Calu3 (cell line): ENCODE measurements around the gene LYPD6. TPM values are rescaled to one million over a fixed set of nuclear protein-coding genes. Genes with fewer than 3 reads are reported as not detected.

Experiments used
- BruUV-seq: library from RNA; stranded (reverse); fragments of 400-500 nt; replicated peaks from 2 replicates; lab custom pipeline; 2021; lab: Mats Ljungman, UMichigan
- CTCF ChIA-PET: fragments of 300-600 bp; sonication (Branson Sonifier 250); formaldehyde crosslinking; loops from one replicate; lab custom pipeline; 2022; ENCODE audit warnings: antibody characterized with exemption; lab: Charles Lee
- DNase-seq: peaks from one replicate; pipeline ENCODE4 v3.0.0; 2022
- H3K27ac Mint-ChIP-seq: one replicate; pipeline ENCODE4 v1.8.0; 2022; ENCODE audit warnings: mixed read lengths; ENCODE audit not compliant: unreplicated experiment
- H3K27me3 Mint-ChIP-seq: one replicate; pipeline ENCODE4 v1.8.0; 2022; ENCODE audit warnings: mixed read lengths; ENCODE audit not compliant: unreplicated experiment
- H3K36me3 Mint-ChIP-seq: one replicate; pipeline ENCODE4 v1.8.0; 2022; ENCODE audit warnings: mild to moderate bottlenecking, moderate library complexity, mixed read lengths; ENCODE audit not compliant: insufficient read depth, unreplicated experiment
- H3K4me1 Mint-ChIP-seq: one replicate; pipeline ENCODE4 v1.8.0; 2022; ENCODE audit warnings: mild to moderate bottlenecking, low read depth, mixed read lengths; ENCODE audit not compliant: unreplicated experiment
- H3K4me3 Mint-ChIP-seq: one replicate; pipeline ENCODE4 v1.8.0; 2022; ENCODE audit warnings: mild to moderate bottlenecking, low read depth, moderate library complexity, mixed read lengths; ENCODE audit not compliant: unreplicated experiment
- H3K9me3 Mint-ChIP-seq: one replicate; pipeline ENCODE4 v1.8.0; 2022; ENCODE audit warnings: low read depth, mixed read lengths; ENCODE audit not compliant: unreplicated experiment
- intact Hi-C: fragments of 100-400 bp; cut with micrococcal nuclease; formaldehyde crosslinking; loops from one replicate; pipeline ENCODE4 v1.10.0; 2022; ENCODE audit not compliant: unreplicated experiment
- total RNA-seq: library from RNA; stranded (reverse); gene quantifications from 2 replicates; pipeline ENCODE4 v1.2.3, GENCODE V29; 2022
- TF ChIP-seq, protein P1 (sequence below): fragments of 200-600 bp; IDR thresholded peaks from one replicate; pipeline ENCODE4 v1.8.0; 2022; ENCODE audit warnings: antibody characterized with exemption; ENCODE audit not compliant: unreplicated experiment

Gene LYPD6
- total RNA-seq, 1 experiment from 2014 or later = 3.4 TPM

DNA sequence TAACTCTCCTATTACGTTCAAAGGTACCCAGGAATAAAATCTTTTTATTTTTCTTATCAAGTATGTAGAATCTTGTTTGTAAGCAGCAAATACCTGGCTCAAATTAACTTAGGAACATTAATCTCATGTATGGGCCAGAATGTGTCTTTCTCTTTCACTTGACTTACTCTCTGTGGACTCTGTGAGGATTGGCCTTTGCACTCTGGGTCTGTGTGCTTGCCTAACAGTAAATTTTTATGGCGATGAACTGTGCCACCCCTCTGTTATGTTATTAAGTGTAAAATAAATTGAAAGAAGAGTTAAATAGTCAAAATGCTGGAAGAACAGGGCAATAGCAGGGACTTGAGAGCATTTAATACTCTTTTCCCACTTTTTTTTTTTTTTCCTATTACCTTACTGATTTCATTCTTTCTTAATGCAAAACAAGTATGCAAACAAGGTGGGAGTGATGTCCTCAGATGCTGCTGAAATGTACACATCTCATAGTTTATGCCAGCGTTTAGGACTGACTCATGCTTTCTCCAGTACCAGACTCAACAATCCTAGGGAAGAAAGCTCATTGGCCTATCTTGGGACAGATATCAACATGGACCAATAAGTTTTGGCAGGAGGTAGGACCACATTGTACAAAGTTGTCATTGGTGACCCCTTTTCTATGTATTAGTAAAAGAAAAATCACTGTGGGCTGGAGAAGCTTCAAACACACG is 25.5 kb downstream of the LYPD6 start:
- no peak overlapping the region for H3K27ac Mint-ChIP-seq
- CTCF ChIA-PET = no interaction called here

DNA sequence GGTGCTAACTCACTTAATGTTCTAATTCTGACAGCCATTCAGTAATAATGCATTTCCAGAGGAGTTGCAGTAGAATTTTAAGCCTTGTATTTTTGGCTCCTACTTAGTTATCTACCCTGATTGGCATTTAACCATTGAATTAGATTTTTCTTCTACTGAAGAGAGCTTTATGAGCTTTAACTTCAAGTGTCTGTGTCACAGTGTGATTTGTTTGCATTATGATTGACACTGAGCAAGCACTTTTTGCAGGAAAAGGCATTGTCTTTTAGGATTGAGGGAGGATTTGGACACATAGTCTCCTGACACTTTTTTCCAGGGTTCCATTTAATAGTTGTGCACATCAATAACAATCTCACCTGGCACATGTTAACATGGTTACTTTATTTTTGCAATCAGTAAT is 26.7 kb downstream of the LYPD6 start:
- Mint-ChIP-seq H3K27me3 (no peaks in the 10 kb centered on the region), H3K4me3 (no peak overlapping the region), H3K4me1 (no peaks in the 10 kb centered on the region), H3K27ac (no peak overlapping the region), H3K36me3 (no peaks in the 10 kb centered on the region), H3K9me3 (no peaks in the 10 kb centered on the region)
- no TSS peak for BruUV-seq
- no peak for DNase-seq
- TF ChIP-seq, protein P1, sequence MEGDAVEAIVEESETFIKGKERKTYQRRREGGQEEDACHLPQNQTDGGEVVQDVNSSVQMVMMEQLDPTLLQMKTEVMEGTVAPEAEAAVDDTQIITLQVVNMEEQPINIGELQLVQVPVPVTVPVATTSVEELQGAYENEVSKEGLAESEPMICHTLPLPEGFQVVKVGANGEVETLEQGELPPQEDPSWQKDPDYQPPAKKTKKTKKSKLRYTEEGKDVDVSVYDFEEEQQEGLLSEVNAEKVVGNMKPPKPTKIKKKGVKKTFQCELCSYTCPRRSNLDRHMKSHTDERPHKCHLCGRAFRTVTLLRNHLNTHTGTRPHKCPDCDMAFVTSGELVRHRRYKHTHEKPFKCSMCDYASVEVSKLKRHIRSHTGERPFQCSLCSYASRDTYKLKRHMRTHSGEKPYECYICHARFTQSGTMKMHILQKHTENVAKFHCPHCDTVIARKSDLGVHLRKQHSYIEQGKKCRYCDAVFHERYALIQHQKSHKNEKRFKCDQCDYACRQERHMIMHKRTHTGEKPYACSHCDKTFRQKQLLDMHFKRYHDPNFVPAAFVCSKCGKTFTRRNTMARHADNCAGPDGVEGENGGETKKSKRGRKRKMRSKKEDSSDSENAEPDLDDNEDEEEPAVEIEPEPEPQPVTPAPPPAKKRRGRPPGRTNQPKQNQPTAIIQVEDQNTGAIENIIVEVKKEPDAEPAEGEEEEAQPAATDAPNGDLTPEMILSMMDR = no peak
- intact Hi-C loops = no loop called here
- CTCF ChIA-PET = no interaction called here

More for the DNA sequence above, 25.5 kb downstream of the LYPD6 start:
- TF ChIP-seq, protein P1 = no peak
- Mint-ChIP-seq H3K9me3 (no peaks in the 10 kb centered on the region), H3K27me3 (no peaks in the 10 kb centered on the region), H3K4me1 (no peaks in the 10 kb centered on the region), H3K36me3 (no peaks in the 10 kb centered on the region), H3K4me3 (no peak overlapping the region)
- intact Hi-C loops = no loop called here
- BruUV-seq = no TSS peak
- DNase-seq = no peak

- no TSS peak for BruUV-seq
- TF ChIP-seq, protein P1 = no peak
- Mint-ChIP-seq H3K4me3 (no peak overlapping the region), H3K36me3 (no peaks in the 10 kb centered on the region), H3K27me3 (no peaks in the 10 kb centered on the region), H3K4me1 (no peaks in the 10 kb centered on the region), H3K27ac (no peak overlapping the region), H3K9me3 (no peaks in the 10 kb centered on the region)
- intact Hi-C loops = no loop called here
- no peak for DNase-seq
- CTCF ChIA-PET = no interaction called here
Observed at GRCh38 chr2:149360106-149360505, 29.7 kb downstream of the LYPD6 start.

GRCh38 chr2:149363958-149364357 is 33.6 kb downstream of the LYPD6 start:
- DNase-seq = no peak
- Mint-ChIP-seq H3K4me1 (peaks cover 15% of the 10 kb centered on the region), H3K36me3 (no peaks in the 10 kb centered on the region), H3K4me3 (no peak overlapping the region), H3K9me3 (peaks cover 6% of the 10 kb centered on the region), H3K27me3 (peaks cover 16% of the 10 kb centered on the region), H3K27ac (no peak overlapping the region)
- no TSS peak for BruUV-seq
- intact Hi-C loops = no loop called here
- CTCF ChIA-PET = no interaction called here
- TF ChIP-seq, protein P1 = no peak
